SK-N-SH treated with all-trans-retinoic acid at 6 μM for 48 hours (cell line): ENCODE results near the gene TGIF1.

Experiments
- ATAC-seq: fragments of 200-7000 bp; cut with Tn5 transposase; 3 replicates; pipeline ENCODE4 v1.9.1; 2020; ENCODE audit warnings: mild to moderate bottlenecking, moderate library complexity
- BACH2 ChIP-seq: fragments of 250-450 bp; sonication (Bioruptor Pico); IDR thresholded peaks from 2 replicates; pipeline ENCODE4 v1.9.0; 2021; ENCODE audit warnings: mild to moderate bottlenecking, borderline replicate concordance
- CREB5 ChIP-seq: fragments of 250-450 bp; sonication (Bioruptor Pico); IDR thresholded peaks from 2 replicates; pipeline ENCODE4 v1.5.1; 2020; ENCODE audit warnings: low read depth, mild to moderate bottlenecking, moderate library complexity
- CSDC2 ChIP-seq: fragments of 250-450 bp; sonication (Bioruptor Pico); IDR thresholded peaks from 2 replicates; pipeline ENCODE4 v1.5.0; 2020; ENCODE audit warnings: mild to moderate bottlenecking, moderate library complexity
- CSRNP3 ChIP-seq: fragments of 250-450 bp; sonication (Bioruptor Pico); IDR thresholded peaks from 2 replicates; pipeline ENCODE4 v1.5.1; 2021; ENCODE audit warnings: mild to moderate bottlenecking, moderate library complexity
- ESRRG ChIP-seq: fragments of 250-450 bp; sonication (Bioruptor Pico); IDR thresholded peaks from 2 replicates; pipeline ENCODE4 v1.6.1; 2021; ENCODE audit warnings: mild to moderate bottlenecking
- GLIS3 ChIP-seq: fragments of 250-450 bp; sonication (Bioruptor Pico); IDR thresholded peaks from 2 replicates; pipeline ENCODE4 v1.5.0; 2020; ENCODE audit warnings: mild to moderate bottlenecking, moderate library complexity
- ISL1 ChIP-seq: fragments of 250-450 bp; sonication (Bioruptor Pico); IDR thresholded peaks from 2 replicates; pipeline ENCODE4 v2.1.2; 2022; ENCODE audit warnings: mild to moderate bottlenecking, moderate library complexity
- OSR1 ChIP-seq: fragments of 250-450 bp; sonication (Bioruptor Pico); IDR thresholded peaks from 2 replicates; pipeline ENCODE4 v1.8.0; 2022; ENCODE audit warnings: moderate library complexity, mild to moderate bottlenecking, inconsistent platforms
- PATZ1 ChIP-seq: fragments of 250-450 bp; sonication (Bioruptor Pico); IDR thresholded peaks from 2 replicates; pipeline ENCODE4 v1.8.0; 2020; ENCODE audit warnings: mild to moderate bottlenecking, moderate library complexity, borderline replicate concordance
- POU6F1 ChIP-seq: fragments of 250-450 bp; sonication (Bioruptor Pico); IDR thresholded peaks from 2 replicates; pipeline ENCODE4 v1.8.0; 2021; ENCODE audit warnings: low read depth, mild to moderate bottlenecking, moderate library complexity, borderline replicate concordance
- PPARA ChIP-seq: fragments of 250-450 bp; sonication (Bioruptor Pico); IDR thresholded peaks from 2 replicates; pipeline ENCODE4 v1.5.0; 2020; ENCODE audit warnings: mild to moderate bottlenecking, borderline replicate concordance
- RARB ChIP-seq: fragments of 250-450 bp; sonication (Bioruptor Pico); IDR thresholded peaks from 2 replicates; pipeline ENCODE4 v1.8.0; 2021; ENCODE audit warnings: mild to moderate bottlenecking, moderate library complexity
- SNAI2 ChIP-seq: fragments of 250-450 bp; sonication (Bioruptor Pico); IDR thresholded peaks from 2 replicates; pipeline ENCODE4 v1.5.0; 2020; ENCODE audit warnings: mild to moderate bottlenecking, moderate library complexity
- TCF4 ChIP-seq: fragments of 250-450 bp; sonication (Bioruptor Pico); IDR thresholded peaks from 2 replicates; pipeline ENCODE4 v1.8.0; 2021; ENCODE audit warnings: mild to moderate bottlenecking, moderate library complexity, borderline replicate concordance
- TOX ChIP-seq: fragments of 250-450 bp; sonication (Bioruptor Pico); IDR thresholded peaks from 2 replicates; pipeline ENCODE4 v1.8.0; 2021; ENCODE audit warnings: mild to moderate bottlenecking, moderate library complexity, borderline replicate concordance
- TSHZ2 ChIP-seq: fragments of 250-450 bp; sonication (Bioruptor Pico); IDR thresholded peaks from 2 replicates; pipeline ENCODE4 v1.5.0; 2020; ENCODE audit warnings: mild to moderate bottlenecking, moderate library complexity
- ZC3H10 ChIP-seq: fragments of 250-450 bp; sonication (Bioruptor Pico); IDR thresholded peaks from 2 replicates; pipeline ENCODE4 v1.5.1; 2021; ENCODE audit warnings: mild to moderate bottlenecking, moderate library complexity
- ZFP3 ChIP-seq: fragments of 250-450 bp; sonication (Bioruptor Pico); IDR thresholded peaks from 2 replicates; pipeline ENCODE4 v1.5.0; 2020; ENCODE audit warnings: mild to moderate bottlenecking, moderate library complexity
- ZFP30 ChIP-seq: fragments of 450-650 bp; formaldehyde crosslinking; IDR thresholded peaks from 2 replicates; pipeline ENCODE4 v1.5.0; 2022; ENCODE audit warnings: mild to moderate bottlenecking, moderate library complexity
- ZNF565 ChIP-seq: fragments of 450-650 bp; formaldehyde crosslinking; conservative IDR thresholded peaks from 2 replicates; pipeline ENCODE4 v1.5.0; 2020; ENCODE audit warnings: low read depth, mild to moderate bottlenecking, moderate library complexity
- ZNF70 ChIP-seq: fragments of 450-650 bp; formaldehyde crosslinking; IDR thresholded peaks from 2 replicates; pipeline ENCODE4 v1.5.0; 2020; ENCODE audit warnings: mild to moderate bottlenecking, moderate library complexity
- ZNF8 ChIP-seq: fragments of 450-650 bp; formaldehyde crosslinking; IDR thresholded peaks from 2 replicates; pipeline ENCODE4 v1.5.0; 2020; ENCODE audit warnings: mild to moderate bottlenecking, moderate library complexity

The TGIF1 gene

GRCh38 chr18:3494245-3494526 is 44.2 kb downstream of the TGIF1 start:
- no peak for ATAC-seq
- TF ChIP-seq ZFP30 (CRISPR knock-in tag) = no peak
- no peak for TF ChIP-seq TOX (CRISPR knock-in tag)
- TF ChIP-seq ZC3H10 (CRISPR knock-in tag) = no peak
- TF ChIP-seq GLIS3 (CRISPR knock-in tag) = no peak
- TF ChIP-seq ESRRG = no peak
- TF ChIP-seq RARB (CRISPR knock-in tag) = no peak
- no peak for TF ChIP-seq TSHZ2
- TF ChIP-seq CSRNP3 (CRISPR knock-in tag) = no peak
- TF ChIP-seq CSDC2 (CRISPR knock-in tag) = no peak
- TF ChIP-seq ZNF565 (CRISPR knock-in tag) = no peak
- TF ChIP-seq POU6F1 (CRISPR knock-in tag) = no peak
- TF ChIP-seq CREB5 = no peak
- TF ChIP-seq TCF4 (CRISPR knock-in tag) = no peak
- TF ChIP-seq ISL1 (CRISPR knock-in tag) = no peak
- no peak for TF ChIP-seq OSR1
- TF ChIP-seq PPARA (CRISPR knock-in tag) = no peak
- TF ChIP-seq ZFP3 = no peak
- no peak for TF ChIP-seq PATZ1 (CRISPR knock-in tag)
- TF ChIP-seq ZNF8 (CRISPR knock-in tag) = no peak
- TF ChIP-seq BACH2 = no peak
- TF ChIP-seq, all 23 proteins: peak for 0

- ATAC-seq = no peak
These were observed 44.6 kb downstream of the TGIF1 start for GRCh38 chr18:3494569-3494968.

More at GRCh38 chr18:3494569-3494968, 44.6 kb downstream of the TGIF1 start:
- TF ChIP-seq SNAI2 (CRISPR knock-in tag) = no peak
- no peak for TF ChIP-seq CSDC2 (CRISPR knock-in tag)
- no peak for TF ChIP-seq ZNF70
- TF ChIP-seq ZC3H10 (CRISPR knock-in tag) = no peak
- TF ChIP-seq POU6F1 (CRISPR knock-in tag) = no peak
- TF ChIP-seq ESRRG = no peak
- no peak for TF ChIP-seq CSRNP3 (CRISPR knock-in tag)
- TF ChIP-seq ZFP3 = no peak
- TF ChIP-seq TOX (CRISPR knock-in tag) = no peak
- TF ChIP-seq GLIS3 (CRISPR knock-in tag) = no peak
- TF ChIP-seq TCF4 (CRISPR knock-in tag) = no peak
